Pons (tissue), 1 donor: ENCODE measurements around the gene FHIT.

Experiments
- DNase-seq: peaks from one replicate; pipeline ENCODE4 v3.0.0-alpha.2; 2016; ENCODE audit warnings: low spot score

FHIT gene

GRCh38 chr3:59766200-59766872, 1484.9 kb downstream of the FHIT start:
- no peak for DNase-seq

GRCh38 chr3:59764171-59764570, 1487.1 kb downstream of the FHIT start:
- no peak for DNase-seq

- DNase-seq, result no peak
Observed at GRCh38 chr3:59762941-59763340, 1488.3 kb downstream of the FHIT start.

GRCh38 chr3:59759298-59760031, 1491.8 kb downstream of the FHIT start:
- DNase-seq, result no peak

- no peak for DNase-seq
Observed at GRCh38 chr3:59758672-59759071, 1492.6 kb downstream of the FHIT start.

- DNase-seq, result no peak
Observed at GRCh38 chr3:59756934-59757333, 1494.3 kb downstream of the FHIT start.

- DNase-seq, result no peak
Observed at GRCh38 chr3:59754456-59755129, 1496.7 kb downstream of the FHIT start.

- DNase-seq, result no peak
Observed at GRCh38 chr3:59753808-59754450, 1497.3 kb downstream of the FHIT start.

GRCh38 chr3:59752925-59753324, 1498.3 kb downstream of the FHIT start:
- DNase-seq, result no peak

- no peak for DNase-seq
Observed at GRCh38 chr3:59751606-59752005, 1499.6 kb downstream of the FHIT start.

GRCh38 chr3:59750391-59750790, 1500.9 kb downstream of the FHIT start:
- DNase-seq, result no peak

- no peak for DNase-seq
Observed at GRCh38 chr3:59749291-59749690, 1502.0 kb downstream of the FHIT start.

- no peak for DNase-seq
Observed at GRCh38 chr3:59746585-59746984, 1504.7 kb downstream of the FHIT start.

- no peak for DNase-seq
Observed at GRCh38 chr3:59737241-59737640, 1514.0 kb downstream of the FHIT start.

- DNase-seq, result no peak
Observed at GRCh38 chr3:59734061-59734460, 1517.2 kb downstream of the FHIT start.

GRCh38 chr3:59733041-59733809, 1518.0 kb downstream of the FHIT start:
- no peak for DNase-seq

- no peak for DNase-seq
Observed at GRCh38 chr3:59731943-59732342, 1519.3 kb downstream of the FHIT start.

- no peak for DNase-seq
Observed at GRCh38 chr3:59730591-59730990, 1520.7 kb downstream of the FHIT start.

- DNase-seq, result no peak
Observed at GRCh38 chr3:59728587-59728908, 1522.7 kb downstream of the FHIT start.

GRCh38 chr3:59727902-59728586, 1523.2 kb downstream of the FHIT start:
- no peak for DNase-seq

- no peak for DNase-seq
Observed at GRCh38 chr3:59726279-59726678, 1525.0 kb downstream of the FHIT start.
